Measurements from ENCODE around the gene ZBTB49. TPM values are rescaled to one million over a fixed set of nuclear protein-coding genes. Genes with fewer than 3 reads are reported as not detected.
A peak's percentile ranks its signal among the peaks of the same experiment; 100 is the strongest.

Gene ZBTB49
- total and polyA plus RNA-seq, 2 of the 4 experiments (the other 2 are of a cell fraction): 3.2 to 4.8 TPM

GRCh38 chr4:4356106-4357041, 66.3 kb downstream of the ZBTB49 start:
- Histone ChIP-seq H3K4me3 (ENCODE audit: insufficient read depth, low read depth, low read length) (no peak overlapping the region), H2AFZ (replicated peaks; ENCODE audit: low read length, poor library complexity) (no peak overlapping the region)

More at GRCh38 chr4:4356106-4357041, 66.3 kb downstream of the ZBTB49 start:
- DNase-seq (no peak), ATAC-seq (ENCODE audit: low read depth) (0 out of 2 replicates have a peak, but pooled peaks have one; percentile 14)
- CTCF ChIA-PET: no interaction called here
- H3K79me1 ChIP-seq (ENCODE audit: low read depth in 1 of 2, low read length in 2 of 2): no peaks in the 10 kb centered on the region
- no peak overlapping the region for H2AK5ac ChIP-seq (ENCODE audit: low read depth, low read length)
- H4K20me1 ChIP-seq (ENCODE audit: insufficient read depth, low read length): no peaks in the 10 kb centered on the region
- no peak overlapping the region for H3K23ac ChIP-seq (ENCODE audit: low read depth, low read length)
- H4K5ac ChIP-seq (ENCODE audit: low read depth, low read length): no peak overlapping the region
- H2BK120ac ChIP-seq (ENCODE audit: low read depth, low read length): no peak overlapping the region
- H3K14ac ChIP-seq (replicated peaks; ENCODE audit: low read depth, low read length): no peak overlapping the region
- POLR2A ChIA-PET (ENCODE audit: unreplicated experiment): no interaction called here
- in situ Hi-C loops (cut with MboI; ENCODE audit: low sequenced_read_pairs): no loop called here
- H2BK15ac ChIP-seq (ENCODE audit: low read depth, low read length): no peak overlapping the region
- no peak overlapping the region for H3K9ac ChIP-seq (ENCODE audit: low read depth, low read length)
- TF ChIP-seq RFX5 (IDR thresholded peaks at IDR 0.05; ENCODE audit: low read depth, low read length) (no peak), RAD21 (IDR thresholded peaks at IDR 0.05; ENCODE audit: low read length) (no peak), MXI1 (IDR thresholded peaks at IDR 0.05; ENCODE audit: borderline replicate concordance, low read depth, low read length) (no peak), BHLHE40 (IDR thresholded peaks at IDR 0.05; ENCODE audit: low read depth, low read length) (no peak), SMC3 (IDR thresholded peaks at IDR 0.05; ENCODE audit: low read depth, low read length) (no peak)
- no peak overlapping the region for H2BK20ac ChIP-seq (ENCODE audit: low read depth, low read length)
- H3K56ac ChIP-seq (ENCODE audit: extremely low read depth, insufficient read depth, low read length): no peak overlapping the region
- no peaks in the 10 kb centered on the region for H3K4me1 ChIP-seq (ENCODE audit: control insufficient read depth, insufficient read depth, low read length)
- H3K9me3 ChIP-seq (ENCODE audit: control insufficient read depth, insufficient read depth, low read length): no peaks in the 10 kb centered on the region
- no peak overlapping the region for H2BK5ac ChIP-seq (ENCODE audit: low read depth, low read length, poor library complexity, severe bottlenecking)
- H3K4ac ChIP-seq (ENCODE audit: low read depth, low read length): no peak overlapping the region
- H3K18ac ChIP-seq (ENCODE audit: low read depth, low read length): no peak overlapping the region
- no peak overlapping the region for H4K91ac ChIP-seq (ENCODE audit: insufficient read depth, low read depth, low read length)
- 72% methylated on average over 6 of the region's 26 CpGs; no CpG with 5 or more reads in 1 of the 2 experiments for WGBS, 2 experiments (ENCODE audit: extremely low coverage in 2 of 2, insufficient read length in 1 of 2)
- no peaks in the 10 kb centered on the region for H3K36me3 ChIP-seq (ENCODE audit: control insufficient read depth, insufficient read depth, low read length)
- intact Hi-C loops (cut with micrococcal nuclease): no loop called here
- BruUV-seq (replicated peaks): no TSS peak
- H3K4me2 ChIP-seq (ENCODE audit: low read depth, low read length): no peak overlapping the region
- H2AK9ac ChIP-seq (replicated peaks; ENCODE audit: low read depth, low read length, poor library complexity): no peak overlapping the region
- no peak overlapping the region for H3K27ac ChIP-seq (ENCODE audit: insufficient read depth, low read length)
- no peak overlapping the region for H4K8ac ChIP-seq (ENCODE audit: low read depth in 2 of 2, low read length in 2 of 2)
- no peaks in the 10 kb centered on the region for H3K9me1 ChIP-seq (ENCODE audit: insufficient read depth, low read length)
- dilution Hi-C loops (cut with HindIII; ENCODE audit: low sequenced_read_pairs, unreplicated experiment): no loop called here
- peaks cover 43% of the 10 kb centered on the region for H3K27me3 ChIP-seq (ENCODE audit: control insufficient read depth, insufficient read depth, low read length)

Measured in IMR-90 (cell line).